WI38 (cell line): ENCODE measurements around the gene CLEC2L.

ENCODE experiments used
- H3K4me3 ChIP-seq: 2 replicates; pipeline ENCODE4 v1.5.1; 2011; ENCODE audit warnings: low read depth, mild to moderate bottlenecking, control low read depth, low read length
- CTCF ChIP-seq: IDR thresholded peaks from 2 replicates; pipeline ENCODE4 v1.5.1; 2012; ENCODE audit warnings: low read depth, mild to moderate bottlenecking, control low read depth, low read length

CLEC2L gene

DNA sequence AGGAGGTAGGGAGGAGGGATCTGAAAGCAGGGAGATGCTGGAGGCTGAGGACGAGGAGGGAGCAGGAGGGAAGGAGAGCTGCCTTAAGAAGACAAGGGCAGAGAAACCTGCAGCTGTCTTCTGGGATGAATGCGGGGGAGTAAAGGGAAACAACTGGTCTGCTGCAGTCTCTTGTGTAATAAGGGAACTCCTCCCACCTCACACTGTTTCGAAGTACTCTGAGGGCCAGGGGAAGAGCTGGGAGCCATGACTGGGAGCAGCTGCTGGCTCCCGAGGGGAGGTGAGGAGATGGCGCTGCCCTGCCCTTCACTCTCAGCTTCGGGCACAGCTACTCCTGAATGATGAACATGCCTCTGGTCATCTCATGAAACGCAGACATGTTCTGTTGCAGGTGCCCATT is 65.1 kb downstream of the CLEC2L start:
- no peak for TF ChIP-seq CTCF
- H3K4me3 ChIP-seq = no peak overlapping the region

DNA sequence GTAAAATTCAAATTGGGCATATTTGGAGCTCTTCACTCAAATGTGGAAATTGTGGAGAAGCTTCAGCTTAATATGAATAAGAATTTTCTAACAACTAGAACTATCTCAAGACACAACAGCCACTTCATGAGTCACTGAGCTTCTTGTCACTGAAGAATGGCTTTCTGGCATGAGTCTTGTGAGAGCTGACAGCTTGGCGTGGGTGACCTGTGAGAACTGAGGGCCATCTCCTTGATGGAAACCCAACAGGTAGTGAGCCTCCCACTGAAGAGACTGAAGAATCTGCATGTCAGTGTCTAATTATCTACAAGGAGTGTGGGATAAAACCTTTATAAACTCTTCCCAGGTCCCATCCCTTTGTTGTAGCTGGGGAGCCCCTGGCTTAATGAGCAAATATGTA is 66.0 kb downstream of the CLEC2L start:
- no peak overlapping the region for H3K4me3 ChIP-seq
- TF ChIP-seq CTCF = no peak

DNA sequence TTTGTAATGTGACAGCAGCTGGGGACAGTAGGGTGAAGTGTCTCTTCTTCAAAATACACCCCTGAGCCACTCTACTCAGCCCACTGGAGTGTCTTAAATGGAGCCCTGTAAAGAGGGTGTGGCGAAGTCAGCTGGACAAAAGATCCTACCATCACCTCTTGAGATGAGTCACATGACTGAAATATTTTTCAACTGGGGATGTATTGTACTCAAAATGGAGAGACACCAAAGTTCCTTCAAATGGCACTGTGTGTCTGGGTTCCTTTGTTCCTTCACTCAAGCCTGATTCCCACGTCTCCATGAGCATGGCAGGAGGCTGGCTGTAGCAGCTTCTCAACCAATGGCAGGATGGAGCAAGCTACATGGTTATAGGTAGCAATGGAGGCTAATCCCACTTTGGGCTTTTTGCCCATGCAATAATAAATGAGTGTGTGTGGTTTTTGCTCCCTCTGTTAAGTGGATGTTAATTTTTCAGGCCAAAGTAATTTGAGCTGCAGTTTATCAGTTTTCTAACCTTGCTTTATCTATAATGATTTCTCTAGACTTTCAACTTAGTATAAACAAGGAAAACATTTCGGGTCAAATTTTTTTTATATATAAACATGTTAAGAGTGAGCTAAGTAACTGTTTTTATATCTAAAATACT is 68.2 kb downstream of the CLEC2L start:
- no peak for TF ChIP-seq CTCF
- H3K4me3 ChIP-seq = no peak overlapping the region

DNA sequence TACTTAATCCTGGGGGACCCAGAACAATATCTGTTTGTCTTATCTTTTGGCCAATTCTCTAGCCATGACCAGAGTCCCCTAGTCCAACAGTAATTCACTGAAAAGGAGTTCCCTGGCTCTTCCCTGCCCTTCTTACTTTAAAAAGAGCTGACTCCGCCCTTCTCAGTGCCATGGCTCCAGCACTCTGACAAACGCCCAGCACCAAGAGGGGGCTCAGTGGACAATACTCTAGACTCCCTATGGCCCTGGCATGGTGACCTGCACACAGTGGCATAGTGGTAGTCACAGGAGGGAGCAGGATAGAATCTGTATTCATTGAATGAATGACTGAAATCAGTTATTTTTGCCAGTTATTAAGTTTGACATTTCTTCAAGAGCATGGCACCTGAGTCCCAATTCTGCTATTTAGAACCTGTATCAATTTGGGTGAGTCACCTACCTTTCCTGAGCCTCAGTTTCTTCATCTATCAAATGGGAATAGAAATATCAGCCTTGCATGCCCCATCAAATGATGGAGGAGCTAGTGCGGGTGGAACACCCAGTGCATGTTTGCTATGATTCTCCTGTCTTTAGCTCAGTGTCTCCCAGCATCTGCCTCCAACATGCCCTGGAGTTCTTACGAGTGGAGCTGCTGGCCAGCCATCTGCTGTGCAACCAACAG is 69.4 kb downstream of the CLEC2L start:
- no peak overlapping the region for H3K4me3 ChIP-seq
- no peak for TF ChIP-seq CTCF

- no peak overlapping the region for H3K4me3 ChIP-seq
- no peak for TF ChIP-seq CTCF
Observed at GRCh38 chr7:139594090-139594489, 70.6 kb downstream of the CLEC2L start.
